K562 (cell line): ENCODE measurements around the gene RBKS. TPM values are rescaled to one million over a fixed set of nuclear protein-coding genes. Genes with fewer than 3 reads are reported as not detected.

ENCODE experiments used
- ATF1 ChIP-seq, 2 experiments: fragments of 450-650 bp in 1 of 2; IDR thresholded peaks; 2 replicates each; pipeline ENCODE4 v1.6.1; 2016; ENCODE audit warnings: missing compliant biosample characterization in 1 of 2, missing genetic modification characterization in 1 of 2
- CHD2 ChIP-seq: IDR thresholded peaks from 2 replicates; pipeline ENCODE4 v1.6.1; 2011; ENCODE audit warnings: low read depth, low read length
- ELF1 ChIP-seq: fragments of 200-800 bp; sonication (Bioruptor generic); IDR thresholded peaks from 2 replicates; pipeline ENCODE4 v1.6.1; 2016; ENCODE audit warnings: missing genetic modification characterization, missing compliant biosample characterization
- HMGN3 ChIP-seq: IDR thresholded peaks from 2 replicates; pipeline ENCODE4 v1.6.1; 2011; ENCODE audit warnings: borderline replicate concordance, low read depth, mild to moderate bottlenecking, mixed read lengths, low read length; ENCODE audit not compliant: insufficient read length; ENCODE audit errors: extremely low read depth
- ID3 ChIP-seq, 2 experiments: fragments of 250-450 bp in 1 of 2; fragments of 450-650 bp in 1 of 2; sonication (Bioruptor Pico) in 1 of 2; IDR thresholded peaks; 2 replicates each; pipeline versions ENCODE4 v1.6.1 to v1.8.0; 2016 to 2021; ENCODE audit warnings: mild to moderate bottlenecking in 2 of 2, moderate library complexity in 2 of 2, missing compliant biosample characterization in 1 of 2, missing genetic modification characterization in 1 of 2
- IFI16 ChIP-seq: fragments of 250-450 bp; sonication (Bioruptor Pico); IDR thresholded peaks from 2 replicates; pipeline ENCODE4 v2.1.2; 2022; ENCODE audit warnings: mild to moderate bottlenecking, inconsistent platforms
- KAT7 ChIP-seq: sonication (generic); formaldehyde crosslinking; IDR thresholded peaks from 2 replicates; pipeline ENCODE4 v1.8.0; 2022; ENCODE audit warnings: missing genetic modification reagents, mild to moderate bottlenecking, borderline replicate concordance
- KLF10 ChIP-seq: fragments of 250-450 bp; sonication (Bioruptor Pico); IDR thresholded peaks from 2 replicates; pipeline ENCODE4 v1.6.1; 2021; ENCODE audit warnings: matching md5 sums
- NR2C2 ChIP-seq, 2 experiments: fragments of 200-800 bp in 1 of 2; sonication (Bioruptor generic) in 1 of 2; sonication (generic) in 1 of 2; formaldehyde crosslinking in 1 of 2; IDR thresholded peaks; 2 replicates each; pipeline versions ENCODE4 v1.6.1 to v1.8.0; 2016 to 2022; ENCODE audit warnings: mild to moderate bottlenecking in 1 of 2, missing compliant biosample characterization in 1 of 2, missing genetic modification characterization in 1 of 2, missing genetic modification reagents in 1 of 2
- PHTF2 ChIP-seq: fragments of 250-450 bp; sonication (Bioruptor Pico); IDR thresholded peaks from 2 replicates; pipeline ENCODE4 v1.5.0; 2021; ENCODE audit warnings: mild to moderate bottlenecking
- SIX5 ChIP-seq, 2 experiments: IDR thresholded peaks; 2 replicates each; pipeline ENCODE4 v1.6.1; 2011; ENCODE audit warnings: low read length in 2 of 2, borderline replicate concordance in 1 of 2, low read depth in 1 of 2, mild to moderate bottlenecking in 1 of 2, moderate library complexity in 1 of 2; ENCODE audit not compliant: insufficient read depth in 1 of 2
- SMAD4 ChIP-seq: fragments of 250-450 bp; sonication (Bioruptor Pico); conservative IDR thresholded peaks from 2 replicates; pipeline ENCODE4 v1.8.0; 2021; ENCODE audit warnings: inconsistent platforms, mild to moderate bottlenecking, moderate library complexity
- SMARCB1 ChIP-seq: IDR thresholded peaks from 2 replicates; pipeline ENCODE4 v1.6.1; 2011; ENCODE audit warnings: improper control_type of control experiment, low read depth; ENCODE audit not compliant: insufficient read length
- STAT5A ChIP-seq: IDR thresholded peaks from 2 replicates; pipeline ENCODE4 v1.6.1; 2012; ENCODE audit warnings: low read length, inconsistent platforms, borderline replicate concordance
- TCF3 ChIP-seq: sonication (generic); formaldehyde crosslinking; IDR thresholded peaks from 2 replicates; pipeline ENCODE4 v1.4.0; 2020; ENCODE audit warnings: mild to moderate bottlenecking, missing genetic modification reagents
- ZNF217 ChIP-seq: sonication (generic); formaldehyde crosslinking; IDR thresholded peaks from 2 replicates; pipeline ENCODE4 v1.8.0; 2022; ENCODE audit warnings: mild to moderate bottlenecking, missing genetic modification reagents
- ZNF316 ChIP-seq: fragments of 450-650 bp; IDR thresholded peaks from 2 replicates; pipeline ENCODE4 v1.6.1; 2016
- ZNF41 ChIP-seq: fragments of 250-450 bp; sonication (Bioruptor Pico); conservative IDR thresholded peaks from 2 replicates; pipeline ENCODE4 v1.4.0; 2020; ENCODE audit warnings: mild to moderate bottlenecking
- ZNF57 ChIP-seq: fragments of 450-650 bp; formaldehyde crosslinking; IDR thresholded peaks from 2 replicates; pipeline ENCODE4 v1.4.0; 2020; ENCODE audit warnings: mild to moderate bottlenecking, moderate library complexity
- ZNF584 ChIP-seq: fragments of 200-800 bp; sonication (Bioruptor generic); IDR thresholded peaks from 2 replicates; pipeline ENCODE4 v1.6.1; 2016; ENCODE audit warnings: low read depth, mild to moderate bottlenecking, missing genetic modification characterization, missing compliant biosample characterization
- ZNF830 ChIP-seq: fragments of 250-450 bp; sonication (Bioruptor Pico); IDR thresholded peaks from 2 replicates; pipeline ENCODE4 v1.5.0; 2021; ENCODE audit warnings: mild to moderate bottlenecking
- polyA plus RNA-seq, 8 experiments: library from polyadenylated mRNA; depleted of rRNA in 4 of 8; stranded (reverse) in 5 of 8; unstranded in 3 of 8; fragments of >200 nt; fragmentation: Nextera tagmentation in 2 of 8; fragmentation: Illumina TruSeq in 1 of 8; extraction: Ambion mirVana in 2 of 8; extraction: Trizol in 1 of 8; gene quantifications; 2 replicates each; pipeline versions ENCODE4 v1.2.1 to v1.2.3, GENCODE V29; 2011 to 2014; ENCODE audit warnings: inconsistent platforms in 1 of 8, missing spikeins in 1 of 8
- total RNA-seq, 7 experiments: library from RNA; depleted of rRNA in 6 of 7; stranded (reverse); fragments of >200 nt in 6 of 7; fragmentation: Illumina TruSeq in 2 of 7; extraction: Trizol in 2 of 7; gene quantifications; 2 replicates each; pipeline versions ENCODE4 v1.2.1 to v1.2.3, GENCODE V29; 2011 to 2021; ENCODE audit warnings: low replicate concordance in 1 of 7
- TF ChIP-seq, protein P1 (sequence below): fragments of 450-650 bp; IDR thresholded peaks from one replicate; pipeline ENCODE4 v1.6.1; 2018; ENCODE audit warnings: mild to moderate bottlenecking, moderate library complexity; ENCODE audit not compliant: partially characterized antibody
- TF ChIP-seq, protein P2 (sequence below), 2 experiments: IDR thresholded peaks; 2 replicates each; pipeline ENCODE4 v1.6.1; 2012; ENCODE audit warnings: improper control_type of control experiment in 2 of 2, low read depth in 2 of 2, low read length in 2 of 2, borderline replicate concordance in 1 of 2

RBKS gene
- total and polyA plus RNA-seq, 9 of the 15 experiments (the other 6 are each of a cell fraction or from before 2014, with no cell fraction given), result 0.06 to 0.39 (median 0.19) TPM

GRCh38 chr2:27890146-27890923, at the start of gene RBKS, which contains the start of gene BABAM2 (continued):
- no peak for TF ChIP-seq ZNF57 (CRISPR knock-in tag)
- no peak for TF ChIP-seq SMARCB1
- TF ChIP-seq SIX5 (IDR thresholded peaks at IDR 0.05; ENCODE audit: borderline replicate concordance in 1 of 2, insufficient read depth in 1 of 2, low read depth in 1 of 2, low read length in 2 of 2), result no peak
- TF ChIP-seq HMGN3, result peak; percentile 89
- TF ChIP-seq ID3 (CRISPR knock-in tag; IDR thresholded peaks at IDR 0.05), result no peak
- peak; percentile 83 for TF ChIP-seq ID3 (tag; IDR thresholded peaks at IDR 0.05)
- TF ChIP-seq PHTF2 (CRISPR knock-in tag), result no peak
- TF ChIP-seq KAT7, result peak; percentile 73; the same call in 1 of the 2 replicates
- TF ChIP-seq ZNF316, result no peak
- TF ChIP-seq, protein P1, sequence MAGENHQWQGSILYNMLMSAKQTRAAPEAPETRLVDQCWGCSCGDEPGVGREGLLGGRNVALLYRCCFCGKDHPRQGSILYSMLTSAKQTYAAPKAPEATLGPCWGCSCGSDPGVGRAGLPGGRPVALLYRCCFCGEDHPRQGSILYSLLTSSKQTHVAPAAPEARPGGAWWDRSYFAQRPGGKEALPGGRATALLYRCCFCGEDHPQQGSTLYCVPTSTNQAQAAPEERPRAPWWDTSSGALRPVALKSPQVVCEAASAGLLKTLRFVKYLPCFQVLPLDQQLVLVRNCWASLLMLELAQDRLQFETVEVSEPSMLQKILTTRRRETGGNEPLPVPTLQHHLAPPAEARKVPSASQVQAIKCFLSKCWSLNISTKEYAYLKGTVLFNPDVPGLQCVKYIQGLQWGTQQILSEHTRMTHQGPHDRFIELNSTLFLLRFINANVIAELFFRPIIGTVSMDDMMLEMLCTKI, result no peak
- peak; percentile 32; the same call in 1 of the 2 replicates for TF ChIP-seq CHD2
- no peak for TF ChIP-seq IFI16 (CRISPR knock-in tag)
- peak; percentile 98 for TF ChIP-seq NR2C2 (CRISPR knock-in tag; IDR thresholded peaks at IDR 0.05)
- peak; percentile 100 for TF ChIP-seq NR2C2 (tag; IDR thresholded peaks at IDR 0.05)
- no peak for TF ChIP-seq KLF10 (CRISPR knock-in tag)
- TF ChIP-seq TCF3 (CRISPR knock-in tag), result peak; percentile 38; the same call in 1 of the 2 replicates
- TF ChIP-seq, protein P2, sequence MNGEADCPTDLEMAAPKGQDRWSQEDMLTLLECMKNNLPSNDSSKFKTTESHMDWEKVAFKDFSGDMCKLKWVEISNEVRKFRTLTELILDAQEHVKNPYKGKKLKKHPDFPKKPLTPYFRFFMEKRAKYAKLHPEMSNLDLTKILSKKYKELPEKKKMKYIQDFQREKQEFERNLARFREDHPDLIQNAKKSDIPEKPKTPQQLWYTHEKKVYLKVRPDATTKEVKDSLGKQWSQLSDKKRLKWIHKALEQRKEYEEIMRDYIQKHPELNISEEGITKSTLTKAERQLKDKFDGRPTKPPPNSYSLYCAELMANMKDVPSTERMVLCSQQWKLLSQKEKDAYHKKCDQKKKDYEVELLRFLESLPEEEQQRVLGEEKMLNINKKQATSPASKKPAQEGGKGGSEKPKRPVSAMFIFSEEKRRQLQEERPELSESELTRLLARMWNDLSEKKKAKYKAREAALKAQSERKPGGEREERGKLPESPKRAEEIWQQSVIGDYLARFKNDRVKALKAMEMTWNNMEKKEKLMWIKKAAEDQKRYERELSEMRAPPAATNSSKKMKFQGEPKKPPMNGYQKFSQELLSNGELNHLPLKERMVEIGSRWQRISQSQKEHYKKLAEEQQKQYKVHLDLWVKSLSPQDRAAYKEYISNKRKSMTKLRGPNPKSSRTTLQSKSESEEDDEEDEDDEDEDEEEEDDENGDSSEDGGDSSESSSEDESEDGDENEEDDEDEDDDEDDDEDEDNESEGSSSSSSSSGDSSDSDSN (IDR thresholded peaks at IDR 0.05; ENCODE audit: borderline replicate concordance in 1 of 2, low read depth in 2 of 2, low read length in 2 of 2), result no peak
- TF ChIP-seq STAT5A, result no peak; the same call in 1 of the 2 replicates
- no peak; the same call in 1 of the 2 replicates for TF ChIP-seq ZNF584
- TF ChIP-seq ATF1 (CRISPR knock-in tag; IDR thresholded peaks at IDR 0.05), result no peak
- no peak; the same call in 1 of the 2 replicates for TF ChIP-seq ATF1 (tag; IDR thresholded peaks at IDR 0.05)
- TF ChIP-seq SMAD4, result peak; percentile 65
- no peak for TF ChIP-seq ZNF830
- no peak for TF ChIP-seq ZNF217 (CRISPR knock-in tag)
- peak; percentile 55; the same call in 1 of the 2 replicates for TF ChIP-seq ZNF41 (CRISPR knock-in tag)
- TF ChIP-seq ELF1, result no peak
